HepG2 (cell line): ENCODE data around the gene RSKR. TPM values are rescaled to one million over a fixed set of nuclear protein-coding genes. Genes with fewer than 3 reads are reported as not detected.

Experiments used
- ARID5B ChIP-seq: IDR thresholded peaks from 2 replicates; pipeline ENCODE4 v1.4.0; 2020; ENCODE audit warnings: mild to moderate bottlenecking, missing genetic modification reagents
- E2F5 ChIP-seq: sonication (generic); formaldehyde crosslinking; conservative IDR thresholded peaks from 2 replicates; pipeline ENCODE4 v1.4.0; 2020; ENCODE audit warnings: missing genetic modification reagents
- FOXJ3 ChIP-seq: sonication (generic); formaldehyde crosslinking; IDR thresholded peaks from 2 replicates; pipeline ENCODE4 v1.4.0; 2020; ENCODE audit warnings: missing genetic modification reagents, mild to moderate bottlenecking, borderline replicate concordance
- HDAC6 ChIP-seq: fragments of 200-600 bp; sonication (generic); IDR thresholded peaks from 2 replicates; pipeline ENCODE4 v1.7.0; 2017; ENCODE audit warnings: mild to moderate bottlenecking, antibody characterized with exemption, low read length, low read depth
- KAT2B ChIP-seq: fragments of 150-350 bp; IDR thresholded peaks from 2 replicates; pipeline ENCODE4 v1.6.1; 2014; ENCODE audit warnings: low read depth, low read length, borderline replicate concordance
- MED13 ChIP-seq: sonication (generic); formaldehyde crosslinking; IDR thresholded peaks from 2 replicates; pipeline ENCODE4 v1.5.0; 2020; ENCODE audit warnings: missing genetic modification reagents
- NCOA2 ChIP-seq: sonication (generic); formaldehyde crosslinking; IDR thresholded peaks from 2 replicates; pipeline ENCODE4 v1.8.0; 2022; ENCODE audit warnings: inconsistent platforms
- RFXANK ChIP-seq: IDR thresholded peaks from 2 replicates; pipeline ENCODE4 v1.6.1; 2016
- SMAD9 ChIP-seq: sonication (generic); formaldehyde crosslinking; IDR thresholded peaks from 2 replicates; pipeline ENCODE4 v1.5.1; 2020; ENCODE audit warnings: mild to moderate bottlenecking, missing genetic modification reagents
- STAG1 ChIP-seq: sonication (generic); formaldehyde crosslinking; IDR thresholded peaks from 2 replicates; pipeline ENCODE4 v1.4.0; 2020; ENCODE audit warnings: missing genetic modification reagents
- ZBTB10 ChIP-seq: sonication (generic); formaldehyde crosslinking; IDR thresholded peaks from 2 replicates; pipeline ENCODE4 v1.4.0; 2020; ENCODE audit warnings: missing genetic modification reagents, borderline replicate concordance
- ZFP82 ChIP-seq: sonication (generic); formaldehyde crosslinking; IDR thresholded peaks from 2 replicates; pipeline ENCODE4 v1.5.1; 2020; ENCODE audit warnings: mild to moderate bottlenecking, missing genetic modification reagents, borderline replicate concordance
- ZNF574 ChIP-seq: sonication (generic); formaldehyde crosslinking; IDR thresholded peaks from 2 replicates; pipeline ENCODE4 v1.4.0; 2020; ENCODE audit warnings: missing genetic modification reagents
- ZNF660 ChIP-seq: sonication (generic); formaldehyde crosslinking; IDR thresholded peaks from 2 replicates; pipeline ENCODE4 v1.5.1; 2020; ENCODE audit warnings: mild to moderate bottlenecking, low read depth, missing genetic modification reagents, borderline replicate concordance
- polyA plus RNA-seq, 8 experiments: library from polyadenylated mRNA; depleted of rRNA in 3 of 8; stranded (reverse) in 7 of 8; unstranded in 1 of 8; fragments of >200 nt; fragmentation: Illumina TruSeq in 4 of 8; extraction: Trizol in 4 of 8; gene quantifications; 2 replicates each; pipeline versions ENCODE4 v1.2.1 to v1.2.3, GENCODE V29; 2011 to 2016; ENCODE audit warnings: low read depth in 4 of 8, missing spikeins in 1 of 8, mixed read lengths in 1 of 8; ENCODE audit not compliant: insufficient read depth in 1 of 8
- total RNA-seq, 5 experiments: library from RNA; depleted of rRNA; stranded (reverse); fragments of >200 nt; fragmentation: Illumina TruSeq; extraction: Trizol; gene quantifications; 2 replicates each; pipeline ENCODE4 v1.2.3, GENCODE V29; 2016; ENCODE audit warnings: low read depth in 1 of 5
- TF ChIP-seq, protein P1 (sequence below): sonication (generic); formaldehyde crosslinking; IDR thresholded peaks from 2 replicates; pipeline ENCODE4 v1.9.0; 2021; ENCODE audit warnings: missing genetic modification reagents, borderline replicate concordance
- TF ChIP-seq, protein P2 (sequence below): IDR thresholded peaks from 2 replicates; pipeline ENCODE4 v1.6.1; 2018; ENCODE audit warnings: missing genetic modification reagents

RSKR gene
- total and polyA plus RNA-seq, 2 of the 13 experiments (the other 11 are each of a cell fraction or from before 2014, with no cell fraction given), result 5.0 to 10.4 TPM

- TF ChIP-seq SMAD9 (CRISPR knock-in tag) (no peak), RFXANK (CRISPR knock-in tag) (no peak), FOXJ3 (CRISPR knock-in tag) (no peak), E2F5 (no peak), MED13 (CRISPR knock-in tag) (no peak), ZNF660 (CRISPR knock-in tag) (no peak), NCOA2 (peak; percentile 75), STAG1 (no peak), ZBTB10 (CRISPR knock-in tag) (no peak; the same call in 1 of the 2 replicates), ZFP82 (no peak), ZNF574 (0 out of 2 replicates have a peak, but pooled peaks have one; percentile 58), ARID5B (CRISPR knock-in tag) (peak; percentile 80), HDAC6 (no peak), KAT2B (no peak)
- TF ChIP-seq, protein P1, sequence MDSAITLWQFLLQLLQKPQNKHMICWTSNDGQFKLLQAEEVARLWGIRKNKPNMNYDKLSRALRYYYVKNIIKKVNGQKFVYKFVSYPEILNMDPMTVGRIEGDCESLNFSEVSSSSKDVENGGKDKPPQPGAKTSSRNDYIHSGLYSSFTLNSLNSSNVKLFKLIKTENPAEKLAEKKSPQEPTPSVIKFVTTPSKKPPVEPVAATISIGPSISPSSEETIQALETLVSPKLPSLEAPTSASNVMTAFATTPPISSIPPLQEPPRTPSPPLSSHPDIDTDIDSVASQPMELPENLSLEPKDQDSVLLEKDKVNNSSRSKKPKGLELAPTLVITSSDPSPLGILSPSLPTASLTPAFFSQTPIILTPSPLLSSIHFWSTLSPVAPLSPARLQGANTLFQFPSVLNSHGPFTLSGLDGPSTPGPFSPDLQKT (CRISPR knock-in tag), result no peak
- TF ChIP-seq, protein P2, sequence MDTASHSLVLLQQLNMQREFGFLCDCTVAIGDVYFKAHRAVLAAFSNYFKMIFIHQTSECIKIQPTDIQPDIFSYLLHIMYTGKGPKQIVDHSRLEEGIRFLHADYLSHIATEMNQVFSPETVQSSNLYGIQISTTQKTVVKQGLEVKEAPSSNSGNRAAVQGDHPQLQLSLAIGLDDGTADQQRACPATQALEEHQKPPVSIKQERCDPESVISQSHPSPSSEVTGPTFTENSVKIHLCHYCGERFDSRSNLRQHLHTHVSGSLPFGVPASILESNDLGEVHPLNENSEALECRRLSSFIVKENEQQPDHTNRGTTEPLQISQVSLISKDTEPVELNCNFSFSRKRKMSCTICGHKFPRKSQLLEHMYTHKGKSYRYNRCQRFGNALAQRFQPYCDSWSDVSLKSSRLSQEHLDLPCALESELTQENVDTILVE (CRISPR knock-in tag), result 0 out of 2 replicates have a peak, but pooled peaks have one; percentile 49
Measured at GRCh38 chr17:28576758-28577465, 37.1 kb downstream of the RSKR start, which contains the start of gene ALDOC (continued).
